Right renal cortex interstitium (tissue), 3 donors: ENCODE measurements around the gene PCNP. TPM values are rescaled to one million over a fixed set of nuclear protein-coding genes. Genes with fewer than 3 reads are reported as not detected.
"Not testable (repeated sequence)": the region's sequence is repeated elsewhere in the genome, so short reads cannot be mapped to it uniquely, and the experiment has no call there.

Experiments
- DNase-seq, 3 donors: peaks; one replicate each; pipeline ENCODE4 v3.0.0-alpha.2; 2013; ENCODE audit warnings: low read depth in 3 of 3, low spot score in 2 of 3
- polyA plus RNA-seq, 3 donors: library from polyadenylated mRNA; unstranded; fragments of 120-200 nt; gene quantifications; one replicate each; pipeline ENCODE4 v1.2.1, GENCODE V29; 2013; ENCODE audit not compliant: insufficient read length in 3 of 3

Gene PCNP, protein sequence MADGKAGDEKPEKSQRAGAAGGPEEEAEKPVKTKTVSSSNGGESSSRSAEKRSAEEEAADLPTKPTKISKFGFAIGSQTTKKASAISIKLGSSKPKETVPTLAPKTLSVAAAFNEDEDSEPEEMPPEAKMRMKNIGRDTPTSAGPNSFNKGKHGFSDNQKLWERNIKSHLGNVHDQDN
- polyA plus RNA-seq: 100 to 1,000 TPM; 201 to 231 (median 227) TPM

DNA sequence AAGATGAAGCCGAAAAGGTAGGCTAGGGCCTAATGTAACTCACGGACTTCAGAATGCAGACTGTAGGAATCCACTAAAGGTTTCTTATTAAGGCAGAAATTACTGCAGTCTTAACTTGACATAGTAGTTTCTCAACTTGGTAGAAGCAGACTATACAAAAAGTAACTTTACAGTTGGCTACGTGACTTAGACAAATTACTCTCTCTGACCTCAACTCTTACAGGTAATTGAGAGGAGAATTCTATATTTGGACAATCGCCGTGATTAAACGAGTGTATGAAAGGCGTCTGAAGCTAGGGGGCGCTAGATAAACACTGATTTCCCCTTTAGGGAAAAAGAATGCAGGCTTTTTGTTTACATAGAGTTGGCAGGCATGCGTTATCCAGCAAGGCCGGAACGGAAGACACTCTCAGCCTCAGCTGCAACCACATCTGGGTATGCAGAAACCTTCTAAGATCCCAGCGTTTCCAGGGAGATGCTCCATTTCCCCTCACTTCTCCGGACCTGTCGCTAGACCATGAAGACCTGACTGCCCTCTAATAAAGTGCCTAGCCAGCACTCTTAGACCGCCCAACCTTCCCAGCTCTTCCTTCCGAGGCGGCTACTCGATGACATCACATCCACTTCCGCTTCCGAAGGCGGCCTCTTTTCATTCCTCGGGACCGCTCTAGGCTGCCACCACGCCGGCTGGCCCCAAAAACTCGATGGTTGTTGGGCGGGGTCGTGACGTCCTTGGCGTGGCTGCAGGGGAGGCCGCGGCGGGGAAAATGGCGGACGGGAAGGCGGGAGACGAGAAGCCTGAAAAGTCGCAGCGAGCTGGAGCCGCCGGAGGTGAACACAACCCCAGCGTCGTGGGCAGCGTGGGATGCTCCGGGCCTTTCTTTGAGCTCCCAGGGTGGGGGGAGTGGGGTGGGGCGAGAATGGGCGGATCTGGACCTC, at the start of gene PCNP:
PCNP (plus strand) TSS at position 732 of the 939 bp plus-strand sequence; CDS start at position 768, 36 bp downstream.
- DNase-seq: peak; percentile 99

DNA sequence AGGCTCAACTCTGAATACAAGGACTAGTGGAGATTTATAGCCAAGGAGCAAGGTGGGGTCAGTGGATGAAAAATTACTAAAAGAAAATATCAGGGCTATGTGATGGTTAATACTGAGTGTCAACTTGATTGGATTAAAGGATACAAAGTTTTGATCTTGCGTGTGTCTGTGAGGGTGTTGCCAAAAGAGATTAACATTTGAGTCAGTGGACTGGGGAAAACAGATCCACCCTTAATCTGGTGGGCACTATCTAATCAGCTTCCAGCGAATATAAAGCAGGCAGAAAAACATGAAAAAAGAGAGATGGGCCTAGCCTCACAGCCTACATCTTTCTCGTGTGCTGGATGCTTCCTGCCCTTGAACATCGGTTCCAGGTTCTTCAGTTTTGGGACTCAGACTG, 46.5 kb upstream of the PCNP start:
- no peak for DNase-seq

DNA sequence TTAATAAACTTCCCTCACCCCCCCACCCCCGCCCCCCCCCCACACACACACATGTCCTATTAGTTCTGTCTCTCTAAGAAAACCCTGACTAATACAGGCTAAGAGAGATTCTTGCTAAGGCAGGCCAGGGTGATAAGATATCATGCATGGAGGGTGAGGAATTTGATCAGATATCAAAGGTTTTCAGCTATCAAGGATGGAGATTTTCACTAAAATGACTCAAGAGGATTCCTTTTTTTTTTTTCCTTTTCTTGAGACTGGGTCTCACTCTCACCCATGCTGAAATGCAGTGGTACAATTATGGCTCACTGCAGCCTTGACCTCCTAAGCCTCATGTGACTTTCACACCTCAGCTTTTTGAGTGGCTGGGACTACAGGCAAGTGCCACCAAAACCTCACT, 46.1 kb upstream of the PCNP start:
- no peak for DNase-seq

DNA sequence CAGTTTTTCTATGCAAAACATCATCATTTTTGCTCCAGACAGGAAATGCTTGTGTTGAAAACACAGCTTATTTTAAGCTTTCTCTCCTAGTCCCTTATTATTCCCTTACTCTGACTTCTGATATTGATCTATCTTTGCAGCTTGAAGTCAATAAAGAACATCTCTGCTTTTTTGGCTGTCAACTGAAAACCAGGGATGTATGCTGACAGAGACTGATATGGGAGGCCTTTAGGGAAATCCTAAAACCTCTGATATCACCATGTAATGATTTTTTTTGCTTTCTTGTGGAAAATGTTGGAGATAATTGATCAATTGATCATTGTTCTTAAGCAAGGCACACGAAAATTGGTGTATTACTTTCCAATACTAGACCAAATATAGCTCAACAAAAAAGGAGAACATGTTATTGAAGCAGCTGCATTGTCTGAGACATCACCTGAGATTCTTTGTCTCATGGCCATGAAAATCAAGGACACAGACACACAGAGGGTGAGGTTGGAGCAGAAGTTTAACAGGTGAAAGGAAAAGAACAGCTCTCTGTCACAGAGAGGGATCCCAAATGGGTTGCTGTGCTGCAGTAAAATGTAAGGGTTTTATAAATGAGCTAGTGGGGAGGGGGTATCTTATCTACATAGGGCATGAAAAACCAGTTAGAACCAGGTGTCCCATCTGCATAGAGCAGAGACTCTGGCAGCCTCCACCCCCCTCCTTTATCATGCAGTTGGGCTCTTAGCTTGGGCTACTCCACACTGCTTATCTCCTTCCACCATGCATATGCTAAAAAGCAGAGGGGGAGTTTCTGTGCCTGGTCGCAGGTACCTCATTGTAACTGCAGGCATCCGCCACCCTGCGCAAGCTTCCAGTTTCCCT, 43.9 kb upstream of the PCNP start:
- no peak for DNase-seq

DNA sequence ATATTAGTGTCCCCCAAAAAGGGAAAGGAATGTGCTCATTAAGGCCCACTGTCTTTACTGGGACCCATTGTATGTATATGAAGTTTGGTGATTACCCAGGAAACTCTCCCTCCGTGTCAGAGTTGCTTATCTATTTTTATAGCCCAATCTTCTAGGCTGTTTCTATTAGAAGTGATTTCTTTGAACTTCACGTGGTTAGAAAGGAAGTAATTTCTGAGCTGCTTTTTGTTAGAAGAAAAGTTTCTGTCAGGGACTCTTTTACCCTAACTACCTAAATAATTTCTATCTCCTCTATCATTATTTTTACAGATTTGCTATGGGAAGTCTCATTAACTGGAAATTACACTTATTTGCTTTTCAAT, 43.3 kb upstream of the PCNP start:
- no peak for DNase-seq

DNA sequence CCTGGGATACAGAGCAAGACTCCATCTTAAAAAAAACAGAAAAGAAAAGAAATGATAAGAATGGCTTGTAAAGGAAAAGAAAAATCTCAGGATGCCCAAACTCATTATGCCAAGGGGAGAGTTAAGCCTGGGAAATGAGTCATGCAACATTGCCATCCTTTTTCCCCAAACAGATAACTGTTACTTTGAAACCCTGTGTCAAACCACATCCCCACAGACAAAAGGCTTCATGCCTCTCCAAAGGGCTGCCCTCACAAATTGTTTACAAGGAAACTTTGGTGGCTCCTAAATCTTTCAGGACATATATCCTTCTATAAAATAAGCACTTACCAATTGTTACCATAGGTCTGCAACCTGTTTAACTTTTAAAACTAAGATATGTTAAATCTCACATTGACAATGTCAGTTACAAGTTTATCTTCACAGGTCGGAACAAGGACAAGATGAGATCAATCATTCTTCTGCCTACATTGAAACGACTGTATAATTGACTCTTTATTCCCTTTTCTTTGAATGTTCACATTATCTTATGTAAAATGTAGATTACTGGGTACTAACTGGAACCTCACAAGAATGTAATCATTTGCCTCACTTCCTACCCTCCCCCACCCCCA, 42.4 kb upstream of the PCNP start:
- DNase-seq: no peak

DNA sequence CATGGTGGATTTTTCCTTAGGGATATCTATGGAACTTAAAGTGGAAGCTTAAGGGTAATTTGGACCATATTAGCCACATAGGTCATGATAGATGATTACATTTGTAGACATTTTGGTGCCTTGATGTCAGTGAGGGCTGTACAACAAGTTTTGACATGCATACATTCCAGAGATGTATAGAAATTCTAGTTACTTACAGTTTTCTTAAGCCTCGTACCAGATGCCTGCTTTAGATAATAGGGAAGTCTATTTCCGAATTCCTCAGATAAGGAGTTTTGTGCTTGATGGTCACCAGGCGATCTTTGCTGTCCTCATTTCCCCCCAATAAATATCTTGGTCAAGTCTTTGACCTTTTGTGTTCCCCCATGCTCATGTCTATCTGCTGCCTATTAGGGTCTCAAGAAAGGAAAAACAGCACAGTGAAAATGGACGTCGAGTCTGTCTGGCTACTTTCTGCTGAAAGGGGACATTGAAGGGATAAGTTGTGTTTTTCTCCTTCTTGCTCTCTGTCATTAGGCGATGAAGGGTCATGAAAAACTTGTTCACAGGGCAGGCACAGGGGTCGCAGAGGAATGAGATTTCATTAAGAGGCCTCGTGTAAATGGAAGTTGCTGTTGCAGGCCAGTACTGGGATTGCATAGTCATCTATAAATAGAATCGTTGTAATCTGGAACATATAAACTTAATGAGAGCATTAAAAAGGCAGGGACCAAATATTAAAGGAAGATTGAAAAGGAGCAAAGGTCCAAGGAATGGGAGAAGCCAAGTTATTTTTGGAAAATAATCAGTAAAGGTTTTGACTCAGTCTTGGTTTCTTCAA, 41.0 kb upstream of the PCNP start:
- no peak for DNase-seq

DNA sequence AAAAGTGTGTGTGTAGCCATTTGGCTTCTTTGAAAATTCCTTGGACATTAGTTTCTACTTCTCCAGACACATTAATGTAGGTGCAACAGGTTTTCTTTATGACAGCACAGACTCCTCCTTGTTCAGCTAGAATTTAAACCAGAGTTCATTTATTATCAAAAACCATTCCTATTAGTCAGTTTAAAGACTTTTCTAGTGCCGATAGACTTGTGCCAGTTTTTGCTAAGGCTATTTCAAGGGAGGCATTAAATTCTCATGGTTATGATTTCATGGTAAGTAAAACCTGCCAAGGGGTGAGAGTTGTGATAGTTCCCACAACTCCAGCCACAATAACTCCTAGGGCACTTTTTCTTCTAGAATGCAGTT, 40.4 kb upstream of the PCNP start:
- no peak for DNase-seq

DNA sequence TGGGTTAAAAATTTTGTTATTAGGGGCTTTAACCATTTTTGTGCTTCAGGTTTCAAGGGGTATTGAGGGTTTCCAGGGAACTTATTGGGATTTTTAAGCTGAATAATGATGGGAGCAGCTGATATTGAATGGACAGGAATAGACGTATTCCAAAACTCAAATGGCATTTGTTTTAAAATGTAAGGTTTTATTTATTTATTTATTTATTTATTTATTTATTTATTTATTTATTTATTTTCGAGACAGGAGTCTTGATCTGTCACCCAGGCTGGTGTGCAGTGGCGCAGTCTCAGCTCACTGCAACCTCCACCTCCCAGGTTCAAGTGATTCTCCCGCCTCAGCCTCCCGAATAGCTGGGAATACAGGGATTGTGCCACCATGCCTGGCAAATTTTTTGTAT, 38.8 kb upstream of the PCNP start:
- DNase-seq: no peak

DNA sequence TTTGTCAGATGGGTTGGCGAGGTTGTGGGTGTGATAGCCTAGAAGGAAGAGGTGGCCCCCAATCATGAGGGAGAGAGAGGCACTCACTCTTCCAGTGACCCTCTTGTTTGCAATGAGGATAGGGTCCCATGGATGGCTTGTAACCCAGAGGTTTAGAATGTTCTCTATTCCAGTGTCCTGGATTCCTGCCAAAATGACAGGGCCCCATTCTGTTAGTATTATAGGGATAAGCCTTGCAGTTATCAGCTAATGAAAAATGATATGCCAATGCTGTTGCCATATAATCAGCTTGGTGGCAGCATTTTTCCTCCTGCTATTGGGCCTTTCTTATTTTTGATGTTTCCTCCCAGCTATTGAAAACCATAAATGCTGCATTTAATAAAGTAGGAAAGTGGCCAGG, 37.7 kb upstream of the PCNP start:
- DNase-seq: no peak

DNA sequence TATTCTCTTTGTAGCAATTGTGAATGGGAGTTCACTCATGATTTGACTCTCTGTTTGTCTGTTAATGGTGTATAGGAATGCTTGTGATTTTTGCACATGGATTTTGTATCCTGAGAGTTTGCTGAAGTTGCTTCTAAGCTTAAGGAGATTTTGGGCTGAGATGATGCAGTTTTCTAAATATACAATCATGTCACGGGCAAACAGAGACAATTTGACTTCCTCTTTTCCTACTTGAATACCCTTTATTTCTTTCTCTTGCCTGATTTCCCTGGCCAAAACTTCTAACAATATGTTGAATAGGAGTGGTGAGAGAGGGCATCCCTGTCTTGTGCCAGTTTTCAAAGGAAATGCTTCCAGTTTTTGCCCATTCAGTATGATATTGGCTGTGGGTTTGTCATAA, 37.0 kb upstream of the PCNP start:
- not testable (repeated sequence) for DNase-seq

DNA sequence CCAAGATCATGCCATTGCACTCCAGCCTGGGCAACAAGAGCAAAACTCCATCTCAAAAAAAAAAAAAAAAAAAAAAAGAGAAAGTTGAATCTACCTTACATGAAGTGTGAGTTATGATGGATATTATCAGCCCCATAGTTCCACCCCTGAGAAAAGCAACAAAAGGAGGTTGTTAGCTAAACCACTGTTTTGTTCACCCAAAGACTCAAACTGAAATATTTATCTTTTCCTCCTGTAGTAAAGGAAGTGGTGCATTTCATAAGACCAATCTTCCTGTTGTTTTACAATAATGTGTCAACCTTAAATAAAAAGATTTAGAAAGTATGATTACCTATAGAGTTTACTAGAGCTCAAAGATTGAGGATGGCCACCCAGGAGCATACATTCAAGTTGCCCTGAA, 31.0 kb upstream of the PCNP start:
- no peak for DNase-seq

DNA sequence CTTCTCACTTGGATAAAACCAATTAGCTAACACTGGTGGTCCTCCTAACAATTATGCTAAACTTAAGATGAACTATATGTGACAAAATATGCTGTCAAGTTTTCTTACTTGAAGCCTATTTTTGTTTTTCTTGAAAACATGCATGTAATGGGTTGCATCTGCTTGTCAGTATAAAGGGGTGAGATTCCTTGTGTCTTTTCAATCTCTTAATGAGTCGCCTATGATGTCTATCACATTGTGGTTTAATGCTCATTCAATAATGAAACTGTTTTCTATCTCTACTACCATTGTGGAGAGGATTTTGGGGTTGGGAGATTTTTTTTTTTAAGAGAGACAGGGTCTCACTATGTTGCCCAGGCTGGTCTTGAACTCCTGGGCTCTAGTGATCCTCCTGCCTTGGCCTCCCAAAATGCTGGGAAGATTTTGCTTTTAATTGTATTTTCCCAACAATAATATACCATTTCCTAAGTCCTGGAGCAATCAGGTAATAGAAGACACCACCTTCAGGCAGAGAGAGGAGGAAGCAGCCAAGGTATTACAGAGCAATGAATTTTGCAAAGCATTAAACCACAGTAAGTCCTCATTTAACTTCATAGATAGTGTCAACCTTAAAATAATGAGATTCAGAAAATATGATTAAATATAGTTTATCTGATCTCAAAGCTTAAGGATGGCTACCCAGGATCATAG, 29.7 kb upstream of the PCNP start:
- DNase-seq: no peak

DNA sequence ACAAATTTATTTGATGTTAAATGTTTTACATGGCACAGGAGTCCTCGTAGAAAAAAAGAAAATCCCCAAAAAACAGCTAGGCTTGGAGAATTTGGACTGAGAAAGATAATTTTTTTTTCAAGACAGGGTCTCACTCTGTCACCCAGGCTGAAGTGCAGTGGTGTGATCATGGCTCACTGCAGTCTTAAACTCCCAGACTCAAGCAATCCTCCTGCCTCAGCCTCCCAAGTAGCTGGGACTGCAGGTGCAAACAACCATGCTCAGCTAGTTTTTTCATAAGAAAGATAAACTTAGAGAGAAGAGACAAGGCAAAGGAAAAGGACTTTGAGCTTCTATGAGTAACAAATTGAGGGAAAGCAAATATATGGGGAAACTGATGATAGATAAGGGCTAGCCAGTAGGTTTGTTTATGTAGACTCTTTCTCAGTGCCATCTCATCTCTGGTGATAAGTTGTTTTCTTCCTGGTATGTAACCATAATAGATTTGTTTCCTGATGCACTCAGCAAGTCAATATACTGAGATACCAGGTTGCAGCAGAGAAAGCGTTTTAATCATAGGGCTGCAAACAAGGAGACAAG, 25.4 kb upstream of the PCNP start:
- no peak for DNase-seq

DNA sequence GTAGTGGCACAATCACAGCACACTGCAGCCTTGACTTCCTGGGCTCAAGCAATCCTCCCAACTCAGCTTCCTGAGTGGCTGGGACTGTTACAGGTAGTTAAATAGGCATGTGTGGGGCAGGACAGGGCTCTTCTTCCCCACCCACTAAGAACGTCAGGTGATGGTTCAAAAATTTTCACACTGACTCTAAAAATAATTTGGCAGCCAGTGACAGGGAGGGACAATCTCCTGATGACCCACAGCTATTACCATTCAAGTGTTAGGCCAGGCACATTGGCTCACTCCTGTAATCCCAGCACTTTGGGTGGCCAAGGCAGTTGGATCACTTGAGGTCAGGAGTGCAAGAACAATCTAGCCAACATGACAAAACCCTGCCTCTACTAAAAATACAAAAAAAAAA, 24.5 kb upstream of the PCNP start:
- no peak for DNase-seq

DNA sequence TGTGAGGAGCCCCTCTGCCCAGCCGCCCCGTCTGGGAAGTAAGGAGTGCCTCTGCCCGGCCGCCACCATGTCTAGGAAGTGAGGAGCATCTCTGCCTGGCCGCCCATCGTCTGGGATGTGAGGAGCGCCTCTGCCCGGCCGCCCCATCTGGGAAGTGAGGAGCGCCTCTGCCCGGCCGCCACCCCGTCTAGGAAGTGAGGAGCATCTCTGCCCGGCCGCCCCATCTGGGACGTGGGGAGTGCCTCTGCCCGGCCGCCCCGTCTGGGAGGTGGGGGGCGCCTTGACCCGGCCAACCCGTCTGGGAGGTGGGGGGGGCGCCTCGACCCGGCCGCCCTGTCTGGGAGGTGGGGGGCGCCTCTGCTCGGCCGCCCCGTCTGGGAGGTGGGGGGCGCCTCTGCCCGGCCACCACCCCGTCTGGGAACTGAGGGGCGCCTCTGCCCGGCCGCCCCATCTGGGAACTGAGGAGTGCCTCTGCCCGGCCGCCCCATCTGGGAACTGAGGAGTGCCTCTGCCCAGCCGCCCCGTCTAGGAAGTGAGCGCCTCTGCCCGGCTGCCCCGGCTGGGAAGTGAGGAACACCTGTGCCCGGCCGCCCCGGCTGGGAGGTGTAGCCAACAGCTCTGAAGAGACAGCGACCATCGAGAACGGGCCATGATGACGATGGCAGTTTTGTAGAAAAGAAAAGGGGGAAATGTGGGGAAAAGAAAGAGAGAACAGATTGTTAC, 22.5 kb upstream of the PCNP start:
- not testable (repeated sequence) for DNase-seq

DNA sequence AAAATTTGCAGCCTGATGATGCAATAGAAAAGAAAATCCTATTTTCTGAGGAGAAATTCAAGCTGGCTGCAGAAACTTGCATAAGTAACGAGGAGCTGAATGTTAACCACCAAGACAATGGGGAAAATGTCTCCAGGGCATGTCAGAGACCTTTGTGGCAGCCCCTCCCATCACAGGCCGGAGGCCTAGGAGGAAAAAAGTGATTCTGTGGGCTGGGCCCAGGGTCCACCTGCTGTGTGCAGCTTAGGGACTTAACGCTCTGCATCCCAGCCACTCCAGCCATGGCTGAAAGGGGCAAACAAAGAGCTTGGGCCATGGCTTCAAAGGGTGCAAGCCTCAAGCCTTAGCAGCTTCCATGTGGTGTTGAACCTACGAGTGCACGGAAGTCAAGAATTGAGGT, 20.6 kb upstream of the PCNP start:
- DNase-seq: not testable (repeated sequence)

DNA sequence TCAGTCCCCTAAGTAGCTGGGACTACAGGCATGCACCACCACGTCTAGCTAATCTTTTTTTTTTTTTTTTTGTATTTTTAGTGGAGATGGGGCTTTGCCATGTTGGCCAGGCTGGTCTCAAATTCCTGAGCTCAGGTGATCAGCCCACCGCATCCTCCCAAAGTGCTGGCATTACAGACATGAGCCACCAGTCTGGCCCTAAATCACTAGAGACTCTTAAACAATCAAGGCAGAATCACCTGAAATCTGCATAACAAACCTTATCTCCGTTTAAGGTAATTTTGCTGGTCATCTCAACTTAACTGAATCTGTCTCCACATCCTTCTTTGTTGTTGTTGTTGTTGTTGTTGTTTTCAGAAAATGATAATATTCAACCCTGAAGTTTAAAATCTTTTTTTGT, 17.9 kb upstream of the PCNP start:
- DNase-seq: no peak
